Nephron (organoid): ENCODE data around the gene CRLF3.
A peak's percentile ranks its signal among the peaks of the same experiment; 100 is the strongest.
"Not testable (repeated sequence)": the region's sequence is repeated elsewhere in the genome, so short reads cannot be mapped to it uniquely, and the experiment has no call there.

ENCODE experiments used
- H3K27ac Mint-ChIP-seq, 3 experiments: 2 replicates each; pipeline ENCODE4 v1.8.0; 2020; ENCODE audit warnings: mixed read lengths in 3 of 3, mild to moderate bottlenecking in 2 of 3, moderate library complexity in 1 of 3
- H3K27me3 Mint-ChIP-seq: 2 replicates; pipeline ENCODE4 v1.8.0; 2021; ENCODE audit warnings: low read depth, mild to moderate bottlenecking, moderate library complexity, mixed read lengths
- H3K36me3 Mint-ChIP-seq: 2 replicates; pipeline ENCODE4 v1.8.0; 2020; ENCODE audit warnings: low read depth, mixed read lengths
- H3K4me1 Mint-ChIP-seq: 2 replicates; pipeline ENCODE4 v1.8.0; 2020; ENCODE audit warnings: mixed read lengths
- H3K4me3 Mint-ChIP-seq, 3 experiments: 2 replicates each; pipeline ENCODE4 v1.8.0; 2020; ENCODE audit warnings: mild to moderate bottlenecking in 3 of 3, mixed read lengths in 3 of 3, moderate library complexity in 2 of 3
- H3K9me3 Mint-ChIP-seq: 2 replicates; pipeline ENCODE4 v1.8.0; 2020; ENCODE audit warnings: mixed read lengths
- TF ChIP-seq, protein P1 (sequence below), 3 experiments: fragments of 200-600 bp; sonication (generic); IDR thresholded peaks; one replicate each; pipeline ENCODE4 v1.5.0; 2021; ENCODE audit warnings: antibody characterized with exemption in 3 of 3; ENCODE audit not compliant: unreplicated experiment in 3 of 3

The CRLF3 gene

DNA sequence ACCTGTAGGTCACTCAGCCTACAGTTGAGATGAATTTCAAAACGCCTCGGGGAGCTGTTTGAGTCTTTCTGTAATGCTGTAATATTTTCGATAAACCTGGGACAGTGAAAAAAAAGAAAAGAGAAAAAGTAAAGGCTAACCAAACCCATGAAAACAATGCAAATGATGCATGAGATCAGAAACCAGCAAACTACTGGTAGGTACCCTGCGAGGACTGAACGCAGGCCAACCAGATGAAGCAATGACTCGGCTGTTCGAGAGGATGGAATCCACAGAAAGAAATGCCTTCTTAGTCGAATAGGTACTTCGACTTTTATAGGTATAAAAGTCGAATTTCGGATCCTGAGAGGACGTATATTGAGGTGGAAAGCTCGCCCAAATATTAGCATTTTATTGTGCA, 6.8 kb upstream of the CRLF3 start:
- H3K27me3 Mint-ChIP-seq: no peaks in the 10 kb centered on the region
- H3K4me3 Mint-ChIP-seq: peak overlapping the region; percentile 94 to 95 (median 95)
- H3K27ac Mint-ChIP-seq: peak overlapping the region; percentile 78 to 87 (median 84)
- H3K9me3 Mint-ChIP-seq: no peaks in the 10 kb centered on the region
- TF ChIP-seq, protein P1, sequence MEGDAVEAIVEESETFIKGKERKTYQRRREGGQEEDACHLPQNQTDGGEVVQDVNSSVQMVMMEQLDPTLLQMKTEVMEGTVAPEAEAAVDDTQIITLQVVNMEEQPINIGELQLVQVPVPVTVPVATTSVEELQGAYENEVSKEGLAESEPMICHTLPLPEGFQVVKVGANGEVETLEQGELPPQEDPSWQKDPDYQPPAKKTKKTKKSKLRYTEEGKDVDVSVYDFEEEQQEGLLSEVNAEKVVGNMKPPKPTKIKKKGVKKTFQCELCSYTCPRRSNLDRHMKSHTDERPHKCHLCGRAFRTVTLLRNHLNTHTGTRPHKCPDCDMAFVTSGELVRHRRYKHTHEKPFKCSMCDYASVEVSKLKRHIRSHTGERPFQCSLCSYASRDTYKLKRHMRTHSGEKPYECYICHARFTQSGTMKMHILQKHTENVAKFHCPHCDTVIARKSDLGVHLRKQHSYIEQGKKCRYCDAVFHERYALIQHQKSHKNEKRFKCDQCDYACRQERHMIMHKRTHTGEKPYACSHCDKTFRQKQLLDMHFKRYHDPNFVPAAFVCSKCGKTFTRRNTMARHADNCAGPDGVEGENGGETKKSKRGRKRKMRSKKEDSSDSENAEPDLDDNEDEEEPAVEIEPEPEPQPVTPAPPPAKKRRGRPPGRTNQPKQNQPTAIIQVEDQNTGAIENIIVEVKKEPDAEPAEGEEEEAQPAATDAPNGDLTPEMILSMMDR (IDR thresholded peaks at IDR 0.05; ENCODE audit: unreplicated experiment in 3 of 3): no peak
- peaks cover 28% of the 10 kb centered on the region for H3K4me1 Mint-ChIP-seq
- H3K36me3 Mint-ChIP-seq: peaks cover 13% of the 10 kb centered on the region

DNA sequence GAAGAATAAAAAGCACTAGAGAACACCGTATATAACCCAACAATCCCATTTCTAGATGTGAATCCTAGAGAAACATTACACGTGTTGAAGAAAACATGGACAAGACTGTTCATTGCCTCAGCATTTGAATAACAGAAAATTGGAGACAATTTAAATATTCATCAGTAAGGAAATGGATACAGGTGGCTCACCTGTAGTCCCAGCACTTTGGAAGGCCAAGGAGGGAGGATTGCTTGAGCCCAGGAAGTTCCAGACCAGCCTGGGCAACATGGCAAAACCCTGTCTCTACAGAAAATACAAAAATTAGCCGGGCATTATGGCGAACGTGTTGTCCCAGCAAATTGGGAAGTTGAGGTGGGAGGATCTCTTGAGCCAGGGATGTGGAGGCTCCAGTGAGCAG, 4.5 kb upstream of the CRLF3 start:
- no peaks in the 10 kb centered on the region for H3K27me3 Mint-ChIP-seq
- no peaks in the 10 kb centered on the region for H3K36me3 Mint-ChIP-seq
- H3K4me3 Mint-ChIP-seq: peak overlapping the region; percentile 65 to 73 (median 69)
- peaks cover 28% of the 10 kb centered on the region for H3K4me1 Mint-ChIP-seq
- TF ChIP-seq, protein P1 (IDR thresholded peaks at IDR 0.05; ENCODE audit: unreplicated experiment in 3 of 3): no peak
- H3K27ac Mint-ChIP-seq: peak overlapping the region in 1 of 3 experiments; percentile 59
- no peaks in the 10 kb centered on the region for H3K9me3 Mint-ChIP-seq

DNA sequence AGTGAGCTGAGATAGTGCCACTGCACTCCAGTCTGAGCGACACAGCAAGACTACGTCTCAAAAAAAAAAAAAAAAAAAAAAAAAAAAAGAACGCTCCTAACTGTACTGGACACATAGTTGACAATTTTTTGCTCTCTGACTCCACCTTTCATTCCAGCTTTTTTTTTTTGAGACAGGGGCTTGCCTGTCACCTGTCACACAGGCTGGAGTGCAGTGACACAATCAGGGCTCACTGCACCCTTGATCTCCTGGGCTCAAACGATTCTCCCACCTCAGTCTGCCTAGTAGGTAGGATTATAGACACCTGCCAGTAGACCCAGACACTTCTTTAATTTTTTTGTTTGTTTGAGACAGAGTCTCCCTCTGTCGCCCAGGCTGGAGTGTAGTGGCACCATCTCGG, 2.6 kb upstream of the CRLF3 start:
- Mint-ChIP-seq H3K27ac (no peak overlapping the region), H3K27me3 (no peaks in the 10 kb centered on the region)
- TF ChIP-seq, protein P1 (IDR thresholded peaks at IDR 0.05; ENCODE audit: unreplicated experiment in 3 of 3): no peak

DNA sequence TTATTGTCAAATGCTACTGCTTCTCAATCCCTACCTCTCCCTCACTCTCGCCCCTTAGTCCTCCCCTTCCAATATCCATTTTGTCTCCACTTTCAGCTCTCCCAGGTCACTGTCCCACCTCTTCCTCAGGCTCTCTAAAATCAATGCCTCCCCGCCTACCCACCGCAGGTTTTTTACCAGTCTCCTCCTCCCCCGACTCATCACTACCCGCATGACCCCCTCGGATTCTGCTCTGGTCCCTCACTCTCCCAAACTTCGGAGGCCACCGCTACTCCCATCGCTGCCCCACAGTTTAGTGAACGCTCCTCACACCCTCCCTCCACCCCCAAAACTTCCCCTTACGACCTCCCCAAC, 513 bp downstream of the CRLF3 start:
- Mint-ChIP-seq H3K27me3 (no peaks in the 10 kb centered on the region), H3K4me1 (peaks cover 22% of the 10 kb centered on the region), H3K9me3 (no peaks in the 10 kb centered on the region)

More for the DNA sequence above, 2.6 kb upstream of the CRLF3 start:
- peak overlapping the region in 1 of 3 experiments; percentile 29 for H3K4me3 Mint-ChIP-seq
- H3K9me3 Mint-ChIP-seq: no peaks in the 10 kb centered on the region
- no peaks in the 10 kb centered on the region for H3K36me3 Mint-ChIP-seq
- peaks cover 28% of the 10 kb centered on the region for H3K4me1 Mint-ChIP-seq

DNA sequence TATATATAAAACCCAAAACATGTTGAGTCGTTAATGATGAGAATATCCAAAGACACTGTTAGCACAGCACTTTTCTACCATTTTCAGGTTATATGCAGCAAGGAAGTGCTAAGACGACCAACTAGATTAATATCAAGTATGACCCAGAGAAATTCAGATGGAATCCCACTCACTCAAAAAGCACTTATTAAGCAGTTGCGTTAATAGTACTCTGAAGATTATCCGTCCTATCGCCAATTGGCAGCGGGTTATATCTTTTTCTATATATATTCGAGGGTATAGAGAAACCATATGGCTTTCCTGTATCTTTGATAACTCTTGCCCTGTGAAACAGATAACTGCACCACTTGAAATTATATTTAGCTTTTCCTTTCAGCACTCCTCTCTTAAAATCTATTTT, 1.1 kb downstream of the CRLF3 start:
- no peaks in the 10 kb centered on the region for H3K36me3 Mint-ChIP-seq
- peaks cover 22% of the 10 kb centered on the region for H3K4me1 Mint-ChIP-seq
- H3K4me3 Mint-ChIP-seq: peak overlapping the region; percentile 89 to 91 (median 91)
- TF ChIP-seq, protein P1 (IDR thresholded peaks at IDR 0.05; ENCODE audit: unreplicated experiment in 3 of 3): no peak
- no peaks in the 10 kb centered on the region for H3K27me3 Mint-ChIP-seq
- peak overlapping the region; percentile 41 to 84 (median 50) for H3K27ac Mint-ChIP-seq
- no peaks in the 10 kb centered on the region for H3K9me3 Mint-ChIP-seq

More for the DNA sequence above, 513 bp downstream of the CRLF3 start:
- H3K27ac Mint-ChIP-seq: peak overlapping the region; percentile 41 to 84 (median 50)
- peak overlapping the region; percentile 89 to 91 (median 91) for H3K4me3 Mint-ChIP-seq
- no peaks in the 10 kb centered on the region for H3K36me3 Mint-ChIP-seq
- TF ChIP-seq, protein P1 (IDR thresholded peaks at IDR 0.05; ENCODE audit: unreplicated experiment in 3 of 3): no peak

DNA sequence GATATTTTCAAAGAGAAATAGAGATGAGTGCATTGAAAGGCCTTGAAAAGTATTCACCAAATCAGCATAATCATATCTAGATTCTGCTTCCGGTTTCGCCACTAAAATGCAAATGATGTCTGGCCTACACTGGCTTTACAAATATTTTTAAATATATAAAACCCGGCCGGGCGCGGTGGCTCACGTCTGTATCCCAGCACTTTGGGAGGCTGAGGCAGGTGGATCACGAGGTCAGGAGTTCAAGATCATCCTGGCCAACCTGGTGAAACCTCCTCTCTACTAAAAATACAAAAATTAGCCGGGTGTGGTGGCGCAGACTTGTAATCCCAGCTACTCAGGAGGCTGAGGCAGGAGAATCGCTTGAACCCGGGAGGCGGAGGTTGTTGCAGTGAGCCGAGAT, 1.6 kb downstream of the CRLF3 start:
- H3K36me3 Mint-ChIP-seq: not testable (repeated sequence)

More for the DNA sequence above, 1.6 kb downstream of the CRLF3 start:
- peaks cover 22% of the 10 kb centered on the region for H3K4me1 Mint-ChIP-seq
- not testable (repeated sequence) for H3K4me3 Mint-ChIP-seq, H3K9me3 Mint-ChIP-seq, H3K27ac Mint-ChIP-seq, H3K27me3 Mint-ChIP-seq
